Stimulated activated CD4-positive, alpha-beta T cell treated with anti-CD3 and anti-CD28 coated beads, Interleukin-12 subunit alpha, Interleukin-12 subunit beta, amount 100 ng/mL, for 48 hours (primary cell): ENCODE data around the gene B3GLCT.
"Not testable (repeated sequence)": the region's sequence is repeated elsewhere in the genome, so short reads cannot be mapped to it uniquely, and the experiment has no call there.

Source experiments
- DNase-seq, 3 donors: peaks; one replicate each; pipeline ENCODE4 v3.0.0-alpha.2; 2020; ENCODE audit warnings: low read depth in 2 of 3, low spot score in 1 of 3

The B3GLCT gene

DNA sequence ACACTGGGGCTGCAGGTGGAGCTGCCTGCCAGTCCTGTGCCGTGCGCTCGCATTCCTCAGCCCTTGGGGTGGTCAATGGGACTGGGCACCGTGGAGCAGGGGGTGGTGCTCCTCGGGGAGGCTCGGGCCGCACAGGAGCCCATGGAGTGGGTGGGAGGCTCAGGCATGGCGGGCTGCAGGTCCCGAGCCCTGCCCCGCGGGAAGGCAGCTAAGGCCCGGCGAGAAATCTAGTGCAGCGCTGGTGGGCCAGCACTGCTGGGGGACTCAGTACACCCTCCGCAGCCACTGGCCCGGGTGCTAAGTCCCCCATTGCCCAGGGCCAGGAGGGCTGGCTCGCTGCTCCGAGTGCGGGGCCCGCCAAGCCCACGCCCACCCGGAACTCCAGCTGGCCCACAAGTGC lies 139.8 kb downstream of the B3GLCT start:
- DNase-seq: not testable (repeated sequence)

DNA sequence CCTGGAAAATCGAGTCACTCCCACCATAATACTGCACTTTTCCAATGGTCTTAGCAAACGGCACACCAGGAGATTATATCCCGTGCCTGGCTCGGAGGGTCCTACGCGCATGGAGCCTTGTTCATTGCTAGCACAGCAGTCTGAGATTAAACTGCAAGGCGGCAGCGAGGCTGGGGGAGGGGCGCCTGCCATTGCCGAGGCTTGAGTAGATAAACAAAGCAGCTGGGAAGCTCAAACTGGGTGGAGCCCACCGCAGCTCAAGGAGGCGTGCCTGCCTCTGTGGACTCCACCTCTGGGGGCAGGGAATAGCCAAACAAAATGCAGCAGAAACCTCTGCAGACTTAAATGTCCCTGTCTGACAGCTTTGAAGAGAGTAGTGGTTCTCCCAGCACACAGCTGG lies 141.1 kb downstream of the B3GLCT start:
- not testable (repeated sequence) for DNase-seq

DNA sequence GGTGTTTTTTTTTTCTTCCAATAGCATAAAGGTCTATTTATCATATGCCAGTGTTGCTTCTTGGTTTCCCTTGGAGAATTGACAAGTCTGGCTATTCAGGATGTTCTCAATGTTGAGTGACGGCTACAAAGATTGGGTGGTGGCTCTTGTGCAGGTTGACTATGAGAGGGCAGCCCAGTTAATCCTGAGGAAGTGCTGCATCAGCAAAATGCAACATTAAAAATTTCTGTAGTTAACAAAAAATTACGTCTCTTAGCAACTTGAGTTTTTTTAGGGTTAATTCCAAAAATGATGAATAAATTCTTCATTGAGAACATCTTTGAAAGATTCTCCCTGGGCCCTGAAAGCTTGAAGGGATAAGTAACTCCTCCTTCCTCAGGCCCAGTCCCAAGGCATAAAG lies 147.1 kb downstream of the B3GLCT start:
- no peak for DNase-seq

DNA sequence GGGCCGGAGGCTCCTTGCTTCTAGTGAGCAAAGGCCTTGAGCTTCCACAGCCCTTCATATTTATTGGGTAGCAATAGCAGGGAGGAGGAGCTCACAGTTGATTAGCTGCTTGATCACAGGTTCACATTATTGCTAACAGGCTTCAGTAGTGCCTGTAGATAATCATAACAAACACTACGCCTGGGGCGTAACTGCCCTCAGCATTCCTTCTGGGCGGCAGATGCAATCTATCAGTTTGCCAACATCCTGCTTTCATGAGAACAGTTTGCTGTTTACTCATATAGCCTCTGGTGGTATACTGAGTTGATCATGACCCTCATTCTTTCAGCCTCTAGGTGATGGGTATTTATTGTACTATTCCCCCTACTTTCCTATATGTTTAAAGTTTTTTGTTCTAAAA lies 149.4 kb downstream of the B3GLCT start:
- no peak for DNase-seq

DNA sequence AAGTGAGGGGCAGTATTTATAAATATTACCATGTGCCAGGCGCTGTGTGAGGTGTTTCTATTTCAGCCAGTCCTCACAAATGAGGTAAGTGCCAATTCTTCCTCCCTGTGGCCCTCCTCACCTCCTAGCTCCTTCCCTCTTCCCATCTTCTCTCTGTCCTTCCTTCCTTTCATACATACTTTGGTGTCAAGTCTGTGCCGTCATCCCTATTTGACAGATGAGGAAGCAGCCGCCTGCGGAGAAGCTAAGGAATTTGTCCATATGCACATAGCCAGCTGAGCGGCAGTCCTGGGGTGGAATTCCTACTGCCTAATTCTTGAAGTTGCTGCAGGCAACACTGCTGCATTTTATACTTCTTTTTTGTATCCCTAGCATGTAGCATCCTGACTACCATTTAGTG lies 150.8 kb downstream of the B3GLCT start:
- no peak for DNase-seq

DNA sequence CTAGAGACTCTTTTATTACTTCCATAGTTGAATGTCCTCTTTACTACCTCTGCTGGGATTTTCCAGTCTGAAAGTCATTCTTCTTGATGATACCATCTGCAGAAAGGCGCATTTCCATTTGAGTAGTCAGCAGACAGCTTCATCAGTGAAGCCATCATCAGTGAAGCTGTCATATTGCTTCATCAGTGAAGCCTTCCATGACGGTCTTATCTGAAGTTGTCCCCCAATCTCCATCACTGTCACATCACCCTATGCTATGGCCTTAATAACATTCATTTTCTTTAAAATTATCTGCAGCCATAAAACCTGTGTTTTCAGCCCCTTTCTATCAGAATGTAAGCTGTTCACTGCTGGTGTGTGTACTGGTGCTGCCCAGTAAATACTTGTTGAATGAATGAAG lies 151.6 kb downstream of the B3GLCT start:
- no peak for DNase-seq

DNA sequence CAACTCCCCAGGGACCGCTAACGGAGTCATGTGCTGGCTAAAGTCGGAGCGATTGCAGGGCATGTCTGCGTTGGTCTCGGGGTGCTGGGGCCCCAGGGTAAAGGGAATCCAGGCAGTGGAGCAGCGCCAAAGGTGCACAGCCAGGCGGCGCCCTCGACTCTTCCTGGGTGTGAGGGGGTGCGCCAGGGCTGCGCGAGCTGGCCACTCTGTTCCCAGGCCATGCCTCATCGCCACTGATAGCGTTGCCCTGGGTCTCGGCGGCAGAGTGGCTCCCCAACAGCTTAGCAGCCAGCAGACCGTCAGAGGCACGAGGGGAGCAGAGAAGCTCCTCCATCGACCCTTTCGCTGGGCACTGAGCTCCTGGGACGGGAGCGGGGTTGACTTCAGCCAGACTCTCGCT lies 152.7 kb downstream of the B3GLCT start:
- DNase-seq: no peak

DNA sequence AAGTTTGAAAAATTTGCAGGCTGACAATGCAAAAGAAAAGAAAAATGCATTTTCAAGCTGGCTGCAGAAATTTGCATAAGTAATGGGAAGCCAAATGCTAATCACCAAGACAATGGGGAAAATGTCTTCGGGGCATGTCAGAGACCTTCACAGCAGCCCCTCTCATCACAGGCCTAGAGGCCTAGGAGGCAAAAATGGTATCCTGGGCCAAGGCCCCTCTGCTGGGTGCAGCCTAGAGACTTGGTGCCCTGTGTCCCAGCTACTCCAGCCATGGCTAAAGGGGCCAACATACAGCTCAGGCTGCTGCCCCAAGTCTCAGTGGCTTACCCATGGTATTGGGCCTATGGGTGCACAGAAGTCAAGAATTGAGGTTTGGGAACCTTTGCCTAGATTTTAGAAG lies 155.2 kb downstream of the B3GLCT start:
- DNase-seq: no peak

DNA sequence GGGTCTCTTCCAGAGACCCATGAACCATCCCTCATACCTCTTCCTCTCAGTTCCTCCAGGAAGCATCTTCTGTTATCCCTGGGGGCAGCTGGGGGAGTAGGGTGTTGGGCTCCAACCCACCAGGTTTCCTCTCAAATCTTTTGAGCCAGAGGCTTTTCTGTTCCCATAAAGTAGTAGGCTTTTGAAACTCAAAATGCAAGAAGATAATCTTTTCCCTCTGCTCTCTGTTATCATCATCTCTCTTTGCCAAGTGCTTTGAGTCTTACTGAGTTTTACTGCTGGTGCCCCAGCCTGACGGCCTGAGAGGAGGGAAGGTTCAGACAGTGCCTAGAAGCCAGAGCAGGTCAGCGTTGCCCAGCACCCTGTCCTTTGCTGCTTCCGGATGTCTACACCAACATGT lies 157.2 kb downstream of the B3GLCT start:
- no peak for DNase-seq

DNA sequence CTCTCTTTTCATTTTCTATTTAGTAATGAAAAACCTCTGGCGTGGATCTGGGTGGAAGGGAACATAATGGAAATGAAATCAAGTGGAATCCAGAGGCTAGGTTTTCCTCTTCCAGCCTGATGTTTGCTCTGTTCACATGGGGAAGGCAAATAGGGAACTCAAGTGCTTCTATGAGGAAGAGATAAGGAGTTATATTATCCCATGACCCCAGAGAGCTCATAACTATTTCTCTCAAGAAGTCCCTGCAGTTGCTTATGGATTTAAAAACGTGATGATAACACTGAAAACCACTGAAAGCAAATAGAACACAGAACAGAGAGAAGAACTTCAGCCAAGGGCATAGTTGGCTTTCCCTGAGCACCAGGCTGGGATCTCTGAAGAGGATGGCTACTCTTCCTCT lies 157.8 kb downstream of the B3GLCT start:
- no peak for DNase-seq

DNA sequence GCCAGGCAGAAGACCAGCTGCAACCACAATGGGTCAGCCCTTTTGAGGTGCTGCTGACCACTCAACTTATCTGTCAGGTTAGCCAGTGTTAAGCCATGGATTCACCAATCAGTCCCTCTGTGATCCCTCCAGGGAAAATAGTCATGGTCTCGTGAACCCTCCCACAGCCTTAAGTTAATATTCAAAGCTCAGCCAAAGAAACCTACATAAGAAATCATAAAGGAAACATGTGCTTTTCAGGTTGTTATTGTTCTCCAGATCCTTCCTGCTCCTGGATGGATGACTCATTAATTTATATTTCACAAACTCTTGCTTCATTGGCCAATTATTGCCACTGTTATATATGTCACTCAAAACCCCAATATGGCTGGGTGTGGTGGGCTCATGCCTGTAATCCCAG lies 161.9 kb downstream of the B3GLCT start:
- DNase-seq: no peak

DNA sequence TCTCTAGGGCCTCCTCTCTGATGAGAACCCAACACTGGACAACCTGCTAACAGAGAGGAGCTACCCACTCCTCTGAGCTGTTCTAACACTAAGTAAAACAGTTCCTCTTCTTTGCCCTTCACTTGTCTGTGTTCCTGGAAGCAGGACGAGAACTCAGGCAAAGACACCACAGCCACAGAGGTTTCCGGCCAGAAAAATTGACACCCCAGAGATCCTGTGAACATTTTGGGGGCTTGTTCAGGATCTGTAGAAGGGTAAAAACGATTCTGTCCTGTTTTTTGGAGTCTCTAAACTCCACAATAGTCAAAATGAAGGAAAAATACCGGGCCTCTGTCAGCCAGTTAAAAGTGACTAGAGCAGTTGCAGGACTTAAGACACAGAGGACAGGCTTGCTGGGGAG lies 165.9 kb downstream of the B3GLCT start:
- DNase-seq: no peak

DNA sequence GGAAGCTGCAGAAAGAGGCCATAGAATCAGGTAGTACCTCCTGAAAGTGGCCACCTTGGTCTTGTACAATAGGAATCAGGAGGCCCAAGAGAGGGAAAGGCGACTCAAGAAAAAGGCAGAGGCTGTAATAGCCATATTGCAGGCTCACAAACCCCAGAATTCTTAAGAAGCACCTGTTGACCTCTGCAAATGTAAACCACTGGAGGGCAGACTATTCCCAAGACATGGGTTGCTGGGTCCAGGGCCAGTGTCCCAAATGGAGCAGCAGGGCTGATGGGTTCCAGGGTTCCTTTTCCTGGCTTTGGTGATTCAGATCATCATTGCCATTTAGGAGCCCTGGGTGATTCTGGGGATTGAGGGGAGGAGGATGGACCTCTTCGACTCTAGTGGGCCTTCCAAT lies 167.6 kb downstream of the B3GLCT start:
- DNase-seq: no peak

DNA sequence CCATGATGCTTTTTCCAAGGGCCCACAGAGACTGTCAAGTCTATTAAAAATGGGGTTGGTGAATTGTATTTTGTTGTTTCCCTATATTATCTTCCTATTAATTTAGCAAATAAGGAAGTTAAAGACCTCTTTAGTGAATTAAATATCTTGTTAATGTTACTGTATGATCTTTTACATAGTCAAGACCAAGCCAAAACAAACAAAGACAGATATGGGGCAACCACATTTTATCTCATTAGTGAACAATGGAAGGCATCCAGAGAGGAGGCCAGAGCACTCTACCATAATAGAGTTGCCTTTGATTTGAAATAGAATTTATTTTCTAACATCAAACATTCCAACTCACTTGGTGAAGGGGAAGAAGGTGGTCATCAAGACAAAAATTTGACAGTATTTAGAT lies 169.4 kb downstream of the B3GLCT start:
- no peak for DNase-seq

DNA sequence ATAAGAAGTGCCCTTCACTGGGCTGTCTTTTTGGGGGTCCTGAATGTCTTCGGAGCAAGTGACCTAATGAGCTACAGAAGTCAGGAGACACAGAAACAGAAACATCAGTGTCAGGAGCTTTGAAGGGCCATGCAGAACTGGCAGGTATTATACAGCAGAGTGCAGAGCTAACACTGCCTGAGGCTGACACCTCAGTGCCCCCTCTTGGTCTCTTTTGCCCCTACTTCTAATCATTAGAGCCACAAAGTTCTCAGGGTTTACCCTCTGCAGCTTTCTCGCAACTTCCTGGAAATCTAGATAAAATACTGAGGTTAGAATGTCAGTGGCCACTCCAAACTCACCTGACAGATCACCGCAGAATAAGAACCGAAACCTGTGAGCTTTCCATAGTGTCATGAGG lies 172.7 kb downstream of the B3GLCT start:
- DNase-seq: no peak

DNA sequence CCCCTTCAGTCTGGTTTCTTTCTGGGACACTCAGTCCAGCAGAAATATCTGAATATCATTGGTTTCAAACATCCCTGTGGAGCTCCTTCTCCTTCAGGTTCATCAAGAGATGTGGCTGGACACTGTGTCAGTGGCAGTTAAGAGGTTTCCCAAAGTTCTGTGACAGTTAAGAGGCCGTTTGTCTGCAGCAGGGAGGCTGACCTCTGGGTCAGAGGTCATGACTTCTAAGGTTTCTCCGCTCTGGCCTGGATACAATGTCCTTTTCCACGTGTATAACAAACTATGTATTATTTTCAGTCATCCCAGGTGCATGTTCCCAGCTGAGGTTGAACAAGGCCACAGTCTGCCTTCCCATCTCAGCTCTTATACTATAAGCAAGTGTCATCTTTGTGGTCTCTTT lies 174.9 kb downstream of the B3GLCT start:
- DNase-seq: no peak

DNA sequence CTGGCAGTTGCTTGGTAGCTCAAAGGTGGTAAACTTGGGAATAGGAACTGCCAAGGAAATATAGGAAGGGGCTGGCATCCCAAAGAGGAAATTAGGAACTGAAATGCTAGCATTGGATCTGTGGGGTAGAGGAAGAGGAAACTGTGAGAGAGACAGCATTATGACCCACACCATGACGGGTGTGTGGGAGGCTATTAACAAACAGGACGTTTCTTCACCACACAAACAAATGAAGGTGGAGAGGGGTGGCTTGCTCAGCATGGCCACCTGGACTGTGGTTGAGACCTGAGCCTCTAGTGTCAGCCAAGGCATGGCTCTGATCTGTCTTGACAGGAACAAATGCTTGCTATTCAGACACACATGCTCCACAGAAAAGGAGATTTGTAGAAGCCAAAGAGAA lies 178.2 kb downstream of the B3GLCT start:
- DNase-seq: no peak

DNA sequence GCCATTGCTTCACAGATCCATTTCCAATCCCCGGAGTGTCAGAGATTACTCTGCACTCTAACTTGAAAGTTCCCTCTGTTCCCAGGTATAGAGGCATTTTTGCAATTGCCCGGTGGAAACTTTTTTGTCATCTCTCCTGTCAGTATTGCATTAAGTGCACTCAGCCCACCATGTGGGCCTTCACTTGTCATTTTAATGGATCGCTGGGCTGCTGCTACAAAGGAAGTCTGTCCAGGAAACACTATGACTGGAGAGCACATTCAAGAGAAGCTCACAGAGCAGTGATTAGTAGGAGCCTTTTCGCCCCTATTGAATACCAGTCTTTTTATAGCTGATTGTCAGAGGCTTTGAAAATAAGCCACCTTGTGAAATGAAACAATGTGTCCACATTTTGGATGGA lies 180.9 kb downstream of the B3GLCT start:
- no peak for DNase-seq
